DND-41 (cell line): ENCODE data around the gene RABGAP1L.
A peak's percentile ranks its signal among the peaks of the same experiment; 100 is the strongest.

ENCODE experiments used
- EZH2 ChIP-seq: IDR thresholded peaks from 3 replicates; pipeline ENCODE4 v1.6.1; 2012; ENCODE audit warnings: borderline replicate concordance, low read depth, mild to moderate bottlenecking, moderate library complexity, low read length, inconsistent platforms; ENCODE audit not compliant: severe bottlenecking
- TF ChIP-seq, protein P1 (sequence below): IDR thresholded peaks from 2 replicates; pipeline ENCODE4 v1.5.1; 2012; ENCODE audit warnings: borderline replicate concordance, low read length, moderate library complexity, mild to moderate bottlenecking; ENCODE audit not compliant: poor library complexity, severe bottlenecking; ENCODE audit errors: extremely low read depth

DNA sequence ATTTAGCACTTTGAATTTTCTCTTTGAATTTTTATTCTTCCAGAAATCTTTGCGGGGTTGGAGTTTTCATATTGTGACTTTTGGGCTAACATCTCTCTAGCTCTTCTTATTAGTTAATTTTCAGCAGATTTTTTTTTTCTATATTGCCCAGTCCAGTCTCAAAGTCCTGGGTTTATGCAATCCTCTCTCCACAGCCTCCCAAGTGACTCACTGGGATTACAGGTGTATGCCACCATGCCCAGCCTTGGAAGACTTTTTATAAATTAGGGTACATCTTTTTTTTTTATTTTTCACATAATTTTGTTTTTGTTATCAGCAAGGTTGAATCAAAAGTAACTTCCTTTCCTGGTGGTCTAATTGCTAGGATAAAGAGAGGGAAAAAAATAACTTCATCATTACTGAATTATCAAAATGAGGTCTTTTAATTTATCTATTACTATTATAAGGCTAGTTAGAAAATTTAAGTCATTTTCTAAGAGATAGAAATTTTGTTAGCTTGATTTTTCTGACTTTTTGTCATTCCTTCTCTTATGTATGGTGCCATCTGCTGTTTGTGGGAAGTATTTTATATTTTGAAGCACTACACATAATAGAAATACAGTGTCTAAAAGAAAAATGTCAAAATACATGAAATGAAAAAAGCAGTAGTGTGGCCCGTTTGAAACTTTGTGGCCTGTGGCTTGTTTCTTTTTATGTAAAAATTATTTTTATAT lies 567.0 kb downstream of the RABGAP1L start:
- TF ChIP-seq EZH2, result no peak
- TF ChIP-seq, protein P1, sequence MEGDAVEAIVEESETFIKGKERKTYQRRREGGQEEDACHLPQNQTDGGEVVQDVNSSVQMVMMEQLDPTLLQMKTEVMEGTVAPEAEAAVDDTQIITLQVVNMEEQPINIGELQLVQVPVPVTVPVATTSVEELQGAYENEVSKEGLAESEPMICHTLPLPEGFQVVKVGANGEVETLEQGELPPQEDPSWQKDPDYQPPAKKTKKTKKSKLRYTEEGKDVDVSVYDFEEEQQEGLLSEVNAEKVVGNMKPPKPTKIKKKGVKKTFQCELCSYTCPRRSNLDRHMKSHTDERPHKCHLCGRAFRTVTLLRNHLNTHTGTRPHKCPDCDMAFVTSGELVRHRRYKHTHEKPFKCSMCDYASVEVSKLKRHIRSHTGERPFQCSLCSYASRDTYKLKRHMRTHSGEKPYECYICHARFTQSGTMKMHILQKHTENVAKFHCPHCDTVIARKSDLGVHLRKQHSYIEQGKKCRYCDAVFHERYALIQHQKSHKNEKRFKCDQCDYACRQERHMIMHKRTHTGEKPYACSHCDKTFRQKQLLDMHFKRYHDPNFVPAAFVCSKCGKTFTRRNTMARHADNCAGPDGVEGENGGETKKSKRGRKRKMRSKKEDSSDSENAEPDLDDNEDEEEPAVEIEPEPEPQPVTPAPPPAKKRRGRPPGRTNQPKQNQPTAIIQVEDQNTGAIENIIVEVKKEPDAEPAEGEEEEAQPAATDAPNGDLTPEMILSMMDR, result peak; percentile 58
